ENCODE results near the gene PDE4D.
A peak's percentile ranks its signal among the peaks of the same experiment; 100 is the strongest.

Gene PDE4D

GRCh38 chr5:59745415-59745863, 148.1 kb downstream of the PDE4D start:
- Histone ChIP-seq H3K27ac (ENCODE audit: low read depth, low read length) (peak overlapping the region; percentile 100), H3K36me3 (ENCODE audit: insufficient read depth, low read length) (no peaks in the 10 kb centered on the region), H2AFZ (ENCODE audit: low read length, unreplicated experiment) (no peak overlapping the region), H3K4me1 (ENCODE audit: control insufficient read depth, insufficient read depth, low read length, unreplicated experiment) (peaks cover 29% of the 10 kb centered on the region), H3K27me3 (ENCODE audit: insufficient read depth, low read length) (no peaks in the 10 kb centered on the region), H3K79me2 (ENCODE audit: control insufficient read depth, insufficient read depth, low read length, unreplicated experiment) (no peaks in the 10 kb centered on the region), H3K4me3 (ENCODE audit: low read depth, low read length) (peak overlapping the region; percentile 65)

GRCh38 chr5:59744531-59744992, 149.0 kb downstream of the PDE4D start:
- Histone ChIP-seq H3K27ac (ENCODE audit: low read depth, low read length) (peak overlapping the region; percentile 100), H3K79me2 (ENCODE audit: control insufficient read depth, insufficient read depth, low read length, unreplicated experiment) (no peaks in the 10 kb centered on the region), H3K4me1 (ENCODE audit: control insufficient read depth, insufficient read depth, low read length, unreplicated experiment) (peaks cover 29% of the 10 kb centered on the region)

GRCh38 chr5:59741599-59741998, 151.9 kb downstream of the PDE4D start:
- Histone ChIP-seq H3K4me3 (ENCODE audit: low read depth, low read length) (no peak overlapping the region), H2AFZ (ENCODE audit: low read length, unreplicated experiment) (no peak overlapping the region), H3K79me2 (ENCODE audit: control insufficient read depth, insufficient read depth, low read length, unreplicated experiment) (no peaks in the 10 kb centered on the region), H3K4me1 (ENCODE audit: control insufficient read depth, insufficient read depth, low read length, unreplicated experiment) (peaks cover 27% of the 10 kb centered on the region), H3K27ac (ENCODE audit: low read depth, low read length) (no peak overlapping the region), H3K27me3 (ENCODE audit: insufficient read depth, low read length) (no peaks in the 10 kb centered on the region), H3K36me3 (ENCODE audit: insufficient read depth, low read length) (no peaks in the 10 kb centered on the region)

More at GRCh38 chr5:59744531-59744992, 149.0 kb downstream of the PDE4D start:
- no peaks in the 10 kb centered on the region for H3K36me3 ChIP-seq (ENCODE audit: insufficient read depth, low read length)
- H2AFZ ChIP-seq (ENCODE audit: low read length, unreplicated experiment): no peak overlapping the region
- H3K4me3 ChIP-seq (ENCODE audit: low read depth, low read length): 0 out of 2 replicates have a peak overlapping the region, but pooled peaks have one; percentile 65
- no peaks in the 10 kb centered on the region for H3K27me3 ChIP-seq (ENCODE audit: insufficient read depth, low read length)

GRCh38 chr5:59738024-59738423, 155.5 kb downstream of the PDE4D start:
- H3K4me3 ChIP-seq (ENCODE audit: low read depth, low read length): no peak overlapping the region
- H2AFZ ChIP-seq (ENCODE audit: low read length, unreplicated experiment): no peak overlapping the region
- H3K4me1 ChIP-seq (ENCODE audit: control insufficient read depth, insufficient read depth, low read length, unreplicated experiment): no peaks in the 10 kb centered on the region
- H3K79me2 ChIP-seq (ENCODE audit: control insufficient read depth, insufficient read depth, low read length, unreplicated experiment): no peaks in the 10 kb centered on the region
- H3K27me3 ChIP-seq (ENCODE audit: insufficient read depth, low read length): no peaks in the 10 kb centered on the region
- no peaks in the 10 kb centered on the region for H3K36me3 ChIP-seq (ENCODE audit: insufficient read depth, low read length)
- no peak overlapping the region for H3K27ac ChIP-seq (ENCODE audit: low read depth, low read length)

- H3K4me1 ChIP-seq (ENCODE audit: control insufficient read depth, insufficient read depth, low read length, unreplicated experiment): no peaks in the 10 kb centered on the region
- H3K4me3 ChIP-seq (ENCODE audit: low read depth, low read length): no peak overlapping the region
- H3K79me2 ChIP-seq (ENCODE audit: control insufficient read depth, insufficient read depth, low read length, unreplicated experiment): no peaks in the 10 kb centered on the region
These were observed 160.7 kb downstream of the PDE4D start for GRCh38 chr5:59732806-59733205.

GRCh38 chr5:59732301-59732700, 161.2 kb downstream of the PDE4D start:
- Histone ChIP-seq H3K27me3 (ENCODE audit: insufficient read depth, low read length) (0 out of 2 replicates have a peak, but pooled peaks cover 3% of the 10 kb centered on the region), H3K4me3 (ENCODE audit: low read depth, low read length) (no peak overlapping the region), H2AFZ (ENCODE audit: low read length, unreplicated experiment) (no peak overlapping the region), H3K79me2 (ENCODE audit: control insufficient read depth, insufficient read depth, low read length, unreplicated experiment) (no peaks in the 10 kb centered on the region), H3K36me3 (ENCODE audit: insufficient read depth, low read length) (no peaks in the 10 kb centered on the region), H3K4me1 (ENCODE audit: control insufficient read depth, insufficient read depth, low read length, unreplicated experiment) (no peaks in the 10 kb centered on the region), H3K27ac (ENCODE audit: low read depth, low read length) (no peak overlapping the region)

More at GRCh38 chr5:59732806-59733205, 160.7 kb downstream of the PDE4D start:
- Histone ChIP-seq H3K36me3 (ENCODE audit: insufficient read depth, low read length) (no peaks in the 10 kb centered on the region), H2AFZ (ENCODE audit: low read length, unreplicated experiment) (no peak overlapping the region), H3K27me3 (ENCODE audit: insufficient read depth, low read length) (0 out of 2 replicates have a peak, but pooled peaks cover 2% of the 10 kb centered on the region), H3K27ac (ENCODE audit: low read depth, low read length) (no peak overlapping the region)

- Histone ChIP-seq H2AFZ (ENCODE audit: low read length, unreplicated experiment) (no peak overlapping the region), H3K4me1 (ENCODE audit: control insufficient read depth, insufficient read depth, low read length, unreplicated experiment) (no peaks in the 10 kb centered on the region), H3K4me3 (ENCODE audit: low read depth, low read length) (no peak overlapping the region), H3K27me3 (ENCODE audit: insufficient read depth, low read length) (0 out of 2 replicates have a peak, but pooled peaks cover 3% of the 10 kb centered on the region), H3K79me2 (ENCODE audit: control insufficient read depth, insufficient read depth, low read length, unreplicated experiment) (no peaks in the 10 kb centered on the region), H3K27ac (ENCODE audit: low read depth, low read length) (no peak overlapping the region), H3K36me3 (ENCODE audit: insufficient read depth, low read length) (no peaks in the 10 kb centered on the region)
These were observed 161.7 kb downstream of the PDE4D start for GRCh38 chr5:59731809-59732208.

- Histone ChIP-seq H3K79me2 (ENCODE audit: control insufficient read depth, insufficient read depth, low read length, unreplicated experiment) (no peaks in the 10 kb centered on the region), H3K4me3 (ENCODE audit: low read depth, low read length) (no peak overlapping the region), H3K36me3 (ENCODE audit: insufficient read depth, low read length) (no peaks in the 10 kb centered on the region), H3K27me3 (ENCODE audit: insufficient read depth, low read length) (0 out of 2 replicates have a peak, but pooled peaks cover 3% of the 10 kb centered on the region), H3K27ac (ENCODE audit: low read depth, low read length) (no peak overlapping the region), H2AFZ (ENCODE audit: low read length, unreplicated experiment) (no peak overlapping the region), H3K4me1 (ENCODE audit: control insufficient read depth, insufficient read depth, low read length, unreplicated experiment) (no peaks in the 10 kb centered on the region)
These were observed 163.7 kb downstream of the PDE4D start for GRCh38 chr5:59729820-59730219.

GRCh38 chr5:59729357-59729756, 164.2 kb downstream of the PDE4D start:
- Histone ChIP-seq H3K4me1 (ENCODE audit: control insufficient read depth, insufficient read depth, low read length, unreplicated experiment) (no peaks in the 10 kb centered on the region), H3K36me3 (ENCODE audit: insufficient read depth, low read length) (no peaks in the 10 kb centered on the region), H3K79me2 (ENCODE audit: control insufficient read depth, insufficient read depth, low read length, unreplicated experiment) (no peaks in the 10 kb centered on the region)

GRCh38 chr5:59728356-59728755, 165.2 kb downstream of the PDE4D start:
- no peak overlapping the region for H3K4me3 ChIP-seq (ENCODE audit: low read depth, low read length)
- peaks cover 1% of the 10 kb centered on the region for H3K4me1 ChIP-seq (ENCODE audit: control insufficient read depth, insufficient read depth, low read length, unreplicated experiment)
- H3K27ac ChIP-seq (ENCODE audit: low read depth, low read length): no peak overlapping the region
- H3K79me2 ChIP-seq (ENCODE audit: control insufficient read depth, insufficient read depth, low read length, unreplicated experiment): no peaks in the 10 kb centered on the region
- H2AFZ ChIP-seq (ENCODE audit: low read length, unreplicated experiment): no peak overlapping the region
- 0 out of 2 replicates have a peak, but pooled peaks cover 3% of the 10 kb centered on the region for H3K27me3 ChIP-seq (ENCODE audit: insufficient read depth, low read length)
- no peaks in the 10 kb centered on the region for H3K36me3 ChIP-seq (ENCODE audit: insufficient read depth, low read length)

More at GRCh38 chr5:59729357-59729756, 164.2 kb downstream of the PDE4D start:
- no peak overlapping the region for H3K27ac ChIP-seq (ENCODE audit: low read depth, low read length)
- H3K4me3 ChIP-seq (ENCODE audit: low read depth, low read length): no peak overlapping the region
- no peak overlapping the region for H2AFZ ChIP-seq (ENCODE audit: low read length, unreplicated experiment)
- 0 out of 2 replicates have a peak, but pooled peaks cover 3% of the 10 kb centered on the region for H3K27me3 ChIP-seq (ENCODE audit: insufficient read depth, low read length)

GRCh38 chr5:59727186-59727585, 166.3 kb downstream of the PDE4D start:
- Histone ChIP-seq H3K4me1 (ENCODE audit: control insufficient read depth, insufficient read depth, low read length, unreplicated experiment) (peaks cover 10% of the 10 kb centered on the region), H3K4me3 (ENCODE audit: low read depth, low read length) (no peak overlapping the region), H3K27ac (ENCODE audit: low read depth, low read length) (no peak overlapping the region), H3K79me2 (ENCODE audit: control insufficient read depth, insufficient read depth, low read length, unreplicated experiment) (no peaks in the 10 kb centered on the region), H3K36me3 (ENCODE audit: insufficient read depth, low read length) (no peaks in the 10 kb centered on the region), H2AFZ (ENCODE audit: low read length, unreplicated experiment) (no peak overlapping the region), H3K27me3 (ENCODE audit: insufficient read depth, low read length) (0 out of 2 replicates have a peak, but pooled peaks cover 3% of the 10 kb centered on the region)
